Right cardiac atrium (tissue), 5 donors: Measurements from ENCODE around the gene USP11. TPM values are rescaled to one million over a fixed set of nuclear protein-coding genes. Genes with fewer than 3 reads are reported as not detected.

Experiments
- ATAC-seq, 2 donors: fragments of 200-7000 bp; cut with Tn5 transposase; one replicate each; pipeline versions ENCODE4 v1.8.0 to v1.9.1; 2020; ENCODE audit warnings: moderate library complexity in 2 of 2, mild to moderate bottlenecking in 1 of 2
- DNase-seq, 3 donors: peaks; one replicate each; pipeline ENCODE4 v3.0.0-alpha.2; 2020
- H3K27ac ChIP-seq: one replicate; pipeline ENCODE4 v1.5.1; 2013; ENCODE audit warnings: mild to moderate bottlenecking, low read length, control low read depth, moderate library complexity
- H3K27me3 ChIP-seq: one replicate; pipeline ENCODE4 v1.6.1; 2013; ENCODE audit not compliant: control insufficient read depth, insufficient read depth
- H3K4me1 ChIP-seq: one replicate; pipeline ENCODE4 v1.6.1; 2013; ENCODE audit warnings: low read length; ENCODE audit not compliant: control insufficient read depth, insufficient read depth
- H3K4me3 ChIP-seq: one replicate; pipeline ENCODE4 v1.5.1; 2013; ENCODE audit warnings: low read length, control low read depth
- H3K9me3 ChIP-seq: one replicate; pipeline ENCODE4 v1.6.1; 2013; ENCODE audit warnings: low read length; ENCODE audit not compliant: control insufficient read depth
- WGBS: extraction: QIAGEN DNeasy Blood & Tissue Kit; methylation state at CpG from one replicate; pipeline ENCODE4 v1.1.7; 2013; 5-methylcytosine and 5-hydroxymethylcytosine counted together
- intact Hi-C, 4 donors: fragments of 100-400 bp; cut with DNase I; formaldehyde crosslinking; loops; one replicate each; pipeline versions ENCODE4 v1.11.0 to v1.14.0; 2022 to 2023
- long read RNA-seq, 4 donors: library from polyadenylated mRNA; unstranded; transcript quantifications; one replicate each; pipeline ENCODE4 v2.0.0, GENCODE V29; 2020 to 2021
- polyA plus RNA-seq: library from polyadenylated mRNA; stranded (reverse); fragments of 200-250 nt; gene quantifications from one replicate; pipeline ENCODE4 v1.2.3, GENCODE V29; 2013
- total RNA-seq, 4 donors: library from RNA; stranded (reverse); fragmentation: NEBNext Ultra II Directional; extraction: Animal tissue kit (Norgen Biotek cat#: 25700); gene quantifications; one replicate each; pipeline ENCODE4 v1.2.1, GENCODE V29; 2021
- donor health status: healthy with polysubstance abuse.
- donor health status: DM: no; HTN: yes; CAD: no.
- donor health status: DM: no; HTN: no; CAD: no.
- donor health status: DM: no; HTN: yes; CAD: no; lungs with severe emphysema.
- donor health status: DM: yes; HTN: yes; CAD: no.

The USP11 gene
- total RNA-seq (10 to 100 TPM; 59.6 to 70.4 (median 60.9) TPM), polyA plus RNA-seq (28.3 TPM)
- long read RNA-seq, donor 1, transcript USP11-204 (21 exons, 3,515 nt): major isoform, 102 of 181 reads
- long read RNA-seq, donor 1, partial matches to known transcripts: 47 of 181 reads
- long read RNA-seq, donor 1, other reads (novel, unspliced or antisense): 32 of 181 reads
- long read RNA-seq, donor 2, transcript USP11-204 (21 exons, 3,515 nt): major isoform, 61 of 88 reads
- long read RNA-seq, donor 2, partial matches to known transcripts: 17 of 88 reads
- long read RNA-seq, donor 2, other reads (novel, unspliced or antisense): 10 of 88 reads
- long read RNA-seq, donor 3, transcript USP11-204 (21 exons, 3,515 nt): major isoform, 187 of 301 reads
- long read RNA-seq, donor 3, partial matches to known transcripts: 60 of 301 reads
- long read RNA-seq, donor 3, other reads (novel, unspliced or antisense): 54 of 301 reads
- long read RNA-seq, donor 4, transcript USP11-204 (21 exons, 3,515 nt): major isoform, 46 of 74 reads
- long read RNA-seq, donor 4, partial matches to known transcripts: 15 of 74 reads
- long read RNA-seq, donor 4, other reads (novel, unspliced or antisense): 13 of 74 reads

- intact Hi-C loops: no loop called here
- WGBS: under 1% methylated on average over 46 of the region's 46 CpGs
- DNase-seq (peak; percentile 56 to 77 (median 76)), ATAC-seq (peak; percentile 40 to 52)
- H3K4me3 ChIP-seq: peak within 1 kb of the TSS; percentile 84
- no peaks in the 10 kb centered on the region for H3K9me3 ChIP-seq
- peak within 1 kb of the TSS; percentile 100 for H3K27ac ChIP-seq
- peaks cover 2% of the 10 kb centered on the region for H3K4me1 ChIP-seq
- H3K27me3 ChIP-seq: no peaks in the 10 kb centered on the region
These were observed at the start of gene USP11 for GRCh38 chrX:47232803-47233332. TSS of gene USP11 (plus strand) at chrX:47233009. CDS start at chrX:47233044, 35 bp downstream.

- ATAC-seq (no peak), DNase-seq (no peak)
- intact Hi-C loops: no loop called here
- no peaks in the 10 kb centered on the region for H3K27me3 ChIP-seq
- H3K9me3 ChIP-seq: no peaks in the 10 kb centered on the region
- WGBS: 86% methylated on average over 4 of the region's 4 CpGs
- H3K27ac ChIP-seq: no peak overlapping the region
- H3K4me1 ChIP-seq: no peaks in the 10 kb centered on the region
- H3K4me3 ChIP-seq: no peak overlapping the region
These were observed 48.3 kb upstream of the USP11 start for GRCh38 chrX:47184486-47184885.

- ATAC-seq (no peak), DNase-seq (peak in 1 of 3 donors; percentile 39)
- WGBS: 93% methylated on average over 17 of the region's 17 CpGs
- Histone ChIP-seq H3K4me3 (no peak overlapping the region), H3K27ac (no peak overlapping the region), H3K4me1 (peaks cover under 1% of the 10 kb centered on the region), H3K9me3 (no peaks in the 10 kb centered on the region), H3K27me3 (no peaks in the 10 kb centered on the region)
- intact Hi-C loops: no loop called here
These were observed 47.6 kb upstream of the USP11 start for GRCh38 chrX:47185241-47185640.

DNA sequence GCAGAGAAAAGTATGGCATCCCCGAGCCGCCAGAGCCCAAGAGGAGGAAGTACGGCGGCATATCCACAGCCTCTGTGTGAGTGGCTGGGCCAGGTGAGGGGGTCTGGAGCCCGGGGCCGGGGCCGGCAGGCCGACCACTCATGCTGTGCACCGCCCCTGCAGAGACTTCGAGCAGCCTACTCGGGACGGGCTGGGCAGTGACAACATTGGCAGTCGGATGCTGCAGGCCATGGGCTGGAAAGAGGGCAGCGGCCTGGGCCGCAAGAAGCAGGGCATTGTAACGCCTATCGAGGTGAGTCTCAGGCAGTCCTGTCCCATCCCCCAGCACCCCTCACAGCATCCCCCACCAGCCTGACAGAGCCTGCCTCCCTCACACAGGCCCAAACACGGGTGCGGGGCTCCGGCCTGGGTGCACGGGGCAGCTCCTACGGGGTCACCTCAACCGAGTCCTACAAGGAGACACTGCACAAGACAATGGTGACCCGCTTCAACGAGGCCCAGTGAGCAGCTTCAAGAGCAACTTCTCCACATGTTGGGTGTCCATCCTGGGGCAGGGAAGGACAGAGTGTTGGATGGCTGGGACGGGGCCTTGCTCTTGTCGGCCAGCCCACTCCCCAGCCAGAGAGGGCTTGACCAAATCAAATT lies 46.6 kb upstream of the USP11 start:
- intact Hi-C loops: no loop called here
- Histone ChIP-seq H3K4me1 (peaks cover 2% of the 10 kb centered on the region), H3K27me3 (no peaks in the 10 kb centered on the region), H3K9me3 (no peaks in the 10 kb centered on the region), H3K27ac (no peak overlapping the region), H3K4me3 (no peak overlapping the region)
- 86% methylated on average over 27 of the region's 27 CpGs for whole genome bisulfite sequencing
- ATAC-seq (no peak), DNase-seq (peak in 1 of 3 donors; percentile 46)

GRCh38 chrX:47187106-47187677 lies 45.6 kb upstream of the USP11 start:
- Histone ChIP-seq H3K4me1 (peaks cover 6% of the 10 kb centered on the region), H3K4me3 (no peak overlapping the region), H3K27me3 (no peaks in the 10 kb centered on the region), H3K9me3 (no peaks in the 10 kb centered on the region), H3K27ac (no peak overlapping the region)
- 70% methylated on average over 4 of the region's 4 CpGs for WGBS
- peak in 1 of 3 donors; percentile 24 for DNase-seq
- intact Hi-C loops: no loop called here
- ATAC-seq: no peak

DNA sequence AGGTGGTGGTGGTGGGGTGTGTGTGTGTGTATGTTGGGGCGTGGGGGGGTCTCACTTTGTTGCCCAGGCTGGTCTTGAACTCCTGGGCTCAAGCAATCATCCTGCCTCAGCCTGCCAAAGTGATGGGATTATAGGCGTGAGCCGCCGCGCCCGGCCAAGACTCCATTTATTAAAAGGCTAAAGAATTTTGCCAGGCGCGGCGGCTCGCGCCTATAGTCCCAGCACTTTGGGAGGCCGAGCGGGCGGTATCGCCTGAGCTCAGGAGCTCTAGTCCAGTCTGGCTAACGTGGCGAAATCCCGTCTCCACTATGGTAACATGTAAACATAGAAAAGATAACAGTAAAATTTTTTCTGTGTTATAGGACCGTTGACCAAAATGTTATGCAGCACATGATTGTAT lies 42.9 kb upstream of the USP11 start:
- Histone ChIP-seq H3K4me3 (no peak overlapping the region), H3K9me3 (no peaks in the 10 kb centered on the region), H3K27ac (no peak overlapping the region), H3K4me1 (peaks cover 6% of the 10 kb centered on the region), H3K27me3 (no peaks in the 10 kb centered on the region)
- intact Hi-C loops: loop anchor here in 3 of 4 donors (5.0 kb wide), 2 partner anchors 192 to 332 kb away; no protein-coding TSS in a partner anchor
- DNase-seq: peak in 1 of 3 donors; percentile 54
- no peak for ATAC-seq
- 72% methylated on average over 19 of the region's 19 CpGs for WGBS

- H3K9me3 ChIP-seq: no peaks in the 10 kb centered on the region
- H3K4me1 ChIP-seq: peaks cover 6% of the 10 kb centered on the region
- peak; percentile 88 to 94 (median 93) for DNase-seq
- intact Hi-C loops: loop anchor here in 3 of 4 donors (5.0 kb wide), 2 partner anchors 192 to 332 kb away; no protein-coding TSS in a partner anchor
- peak overlapping the region; percentile 48 for H3K27ac ChIP-seq
- ATAC-seq: peak; percentile 84 to 92
- no peaks in the 10 kb centered on the region for H3K27me3 ChIP-seq
- peak overlapping the region; percentile 93 for H3K4me3 ChIP-seq
- WGBS: 2% methylated on average over 40 of the region's 40 CpGs
These were observed 42.2 kb upstream of the USP11 start for GRCh38 chrX:47190445-47191269.

DNA sequence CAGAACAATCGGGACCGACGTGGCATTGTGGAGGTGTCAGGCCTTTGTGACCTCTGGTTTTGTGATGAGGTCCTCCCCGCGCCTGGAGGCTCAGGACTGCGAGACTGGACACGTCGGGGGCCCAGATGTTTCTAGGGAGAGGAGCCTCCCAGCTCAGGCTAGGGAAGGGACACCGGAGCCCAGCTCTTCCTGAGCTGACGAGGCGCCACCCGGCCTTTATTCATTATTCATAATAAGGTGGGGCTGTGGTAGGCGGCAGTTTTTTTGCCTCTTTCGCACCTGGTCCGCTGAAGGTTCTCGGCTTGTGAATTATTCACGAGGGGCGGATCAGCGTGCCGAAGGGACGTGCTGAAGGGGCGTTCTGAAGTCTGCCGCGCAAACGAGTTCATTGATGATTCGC lies 41.5 kb upstream of the USP11 start:
- Histone ChIP-seq H3K4me1 (peaks cover 9% of the 10 kb centered on the region), H3K4me3 (peak overlapping the region; percentile 93), H3K27ac (no peak overlapping the region), H3K27me3 (no peaks in the 10 kb centered on the region), H3K9me3 (no peaks in the 10 kb centered on the region)
- WGBS: 10% methylated on average over 26 of the region's 26 CpGs
- DNase-seq (peak in 1 of 3 donors; percentile 53), ATAC-seq (no peak)
- intact Hi-C loops: loop anchor here in 3 of 4 donors (5.0 kb wide), 2 partner anchors 191 to 331 kb away; no protein-coding TSS in a partner anchor

DNA sequence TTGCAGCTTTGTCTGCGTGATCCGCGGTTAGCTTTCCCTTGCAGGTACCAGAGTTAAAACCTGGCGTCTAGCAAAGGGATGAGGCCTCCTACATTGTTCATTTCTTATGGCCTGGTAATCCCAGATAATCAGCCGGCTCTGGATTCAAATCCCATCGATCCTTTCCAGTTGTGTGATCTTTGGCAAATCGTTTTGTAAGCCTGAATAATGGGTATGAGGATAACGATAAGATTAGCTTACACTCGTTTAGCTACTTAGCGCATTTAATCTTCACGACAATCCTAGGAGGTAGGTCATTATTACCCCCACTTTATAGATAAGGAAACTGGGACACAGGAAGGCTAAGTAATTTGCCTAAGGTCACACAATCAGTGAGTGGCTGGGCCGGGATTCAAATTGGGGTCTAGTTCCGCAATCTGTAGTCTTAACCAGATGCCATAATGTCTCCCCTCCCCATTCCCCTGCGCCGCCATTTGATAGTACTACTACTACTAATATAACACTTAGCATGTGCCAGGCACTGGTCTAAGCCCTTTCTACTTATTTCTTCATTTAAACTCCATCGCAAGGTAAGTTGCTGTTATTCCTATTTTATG lies 40.9 kb upstream of the USP11 start:
- ATAC-seq (no peak), DNase-seq (no peak)
- Histone ChIP-seq H3K27me3 (no peaks in the 10 kb centered on the region), H3K27ac (no peak overlapping the region), H3K4me1 (peaks cover 11% of the 10 kb centered on the region), H3K4me3 (peak overlapping the region; percentile 93), H3K9me3 (no peaks in the 10 kb centered on the region)
- intact Hi-C loops: loop anchor here in 3 of 4 donors (5.0 kb wide), 2 partner anchors 190 to 330 kb away; no protein-coding TSS in a partner anchor
- WGBS: 69% methylated on average over 16 of the region's 16 CpGs
